ENCODE measurements around the gene INO80B. TPM values are rescaled to one million over a fixed set of nuclear protein-coding genes. Genes with fewer than 3 reads are reported as not detected.

The INO80B gene
- total RNA-seq, 1 donor, result 11.7 TPM

DNA sequence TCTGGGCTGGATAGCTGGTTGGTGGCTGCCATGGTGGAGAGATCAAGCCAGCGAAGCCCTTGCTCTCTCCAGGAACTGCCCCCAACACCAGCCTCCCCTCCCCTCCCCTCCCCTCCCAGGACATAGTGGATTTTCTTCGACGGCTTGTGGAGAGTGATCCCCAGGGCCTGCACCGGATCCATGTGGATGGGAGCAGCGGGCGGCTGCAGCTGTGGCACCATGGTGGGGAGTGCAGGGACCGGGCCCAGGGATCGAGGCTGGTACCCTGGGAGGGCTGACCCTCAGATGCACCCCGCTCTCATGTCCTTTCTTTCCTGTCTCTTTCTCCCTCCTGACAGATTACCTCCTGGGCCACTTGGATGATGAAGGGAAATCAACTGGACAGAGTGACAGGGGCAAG, 35.0 kb downstream of the INO80B start:
- no peak for DNase-seq (ENCODE audit: low read depth)
- no peak overlapping the region for H3K4me3 ChIP-seq (ENCODE audit: low read depth, low read length)
- no peak for TF ChIP-seq CTCF (IDR thresholded peaks at IDR 0.05; ENCODE audit: insufficient read depth, low read depth, low read length)

- no peak for TF ChIP-seq CTCF (IDR thresholded peaks at IDR 0.05; ENCODE audit: insufficient read depth, low read depth, low read length)
- no peak overlapping the region for H3K4me3 ChIP-seq (ENCODE audit: low read depth, low read length)
- no peak for DNase-seq (ENCODE audit: low read depth)
Observed at GRCh38 chr2:74491648-74492544, 37.0 kb downstream of the INO80B start.

DNA sequence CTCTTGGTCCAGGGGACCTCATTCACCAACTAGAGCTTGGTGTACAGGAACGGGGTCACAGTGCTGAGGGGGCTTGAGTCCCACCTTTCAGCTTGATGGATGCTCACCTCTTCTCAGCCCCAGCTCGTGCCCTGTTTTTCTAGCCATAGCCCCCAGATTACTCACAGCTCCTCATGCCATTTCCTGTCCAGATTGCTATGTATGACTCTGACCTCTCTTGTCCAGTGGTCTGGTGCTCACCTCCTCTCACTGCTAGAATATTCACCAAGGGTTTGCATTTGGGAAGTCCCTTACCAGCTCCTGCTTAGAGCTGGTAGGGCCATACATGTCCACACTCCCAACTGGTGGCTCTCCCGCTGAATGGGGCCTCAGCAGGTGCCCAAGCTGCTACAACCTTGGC, 38.7 kb downstream of the INO80B start:
- no peak overlapping the region for H3K4me3 ChIP-seq (ENCODE audit: low read depth, low read length)
- no peak for TF ChIP-seq CTCF (IDR thresholded peaks at IDR 0.05; ENCODE audit: insufficient read depth, low read depth, low read length)
- DNase-seq (ENCODE audit: low read depth), result no peak

DNA sequence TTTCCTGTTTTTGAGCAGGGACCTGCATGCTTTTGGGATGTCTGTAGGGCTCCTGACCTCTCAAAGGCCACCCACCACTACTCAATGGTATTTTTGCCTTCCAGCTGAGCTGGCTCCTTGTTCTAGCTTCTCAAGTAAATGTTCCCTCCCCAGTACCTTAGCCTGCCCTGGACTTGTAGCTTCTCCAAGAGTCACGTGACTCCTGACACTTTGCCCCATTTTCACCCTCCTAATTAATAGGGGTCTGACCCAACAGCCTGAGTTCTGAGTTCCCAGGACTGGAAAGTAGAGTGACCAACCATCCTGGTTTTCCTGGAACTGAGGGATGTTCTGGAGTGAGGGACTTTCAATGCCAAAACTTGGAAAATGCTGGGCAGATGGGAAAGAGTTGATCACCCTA, 40.6 kb downstream of the INO80B start:
- TF ChIP-seq CTCF (IDR thresholded peaks at IDR 0.05; ENCODE audit: insufficient read depth, low read depth, low read length), result no peak
- no peak overlapping the region for H3K4me3 ChIP-seq (ENCODE audit: low read depth, low read length)
- DNase-seq (ENCODE audit: low read depth), result no peak

- DNase-seq (ENCODE audit: low read depth), result no peak
- H3K4me3 ChIP-seq (ENCODE audit: low read depth, low read length), result no peak overlapping the region
- TF ChIP-seq CTCF (IDR thresholded peaks at IDR 0.05; ENCODE audit: insufficient read depth, low read depth, low read length), result no peak
Observed at GRCh38 chr2:74496997-74497776, 42.3 kb downstream of the INO80B start.

DNA sequence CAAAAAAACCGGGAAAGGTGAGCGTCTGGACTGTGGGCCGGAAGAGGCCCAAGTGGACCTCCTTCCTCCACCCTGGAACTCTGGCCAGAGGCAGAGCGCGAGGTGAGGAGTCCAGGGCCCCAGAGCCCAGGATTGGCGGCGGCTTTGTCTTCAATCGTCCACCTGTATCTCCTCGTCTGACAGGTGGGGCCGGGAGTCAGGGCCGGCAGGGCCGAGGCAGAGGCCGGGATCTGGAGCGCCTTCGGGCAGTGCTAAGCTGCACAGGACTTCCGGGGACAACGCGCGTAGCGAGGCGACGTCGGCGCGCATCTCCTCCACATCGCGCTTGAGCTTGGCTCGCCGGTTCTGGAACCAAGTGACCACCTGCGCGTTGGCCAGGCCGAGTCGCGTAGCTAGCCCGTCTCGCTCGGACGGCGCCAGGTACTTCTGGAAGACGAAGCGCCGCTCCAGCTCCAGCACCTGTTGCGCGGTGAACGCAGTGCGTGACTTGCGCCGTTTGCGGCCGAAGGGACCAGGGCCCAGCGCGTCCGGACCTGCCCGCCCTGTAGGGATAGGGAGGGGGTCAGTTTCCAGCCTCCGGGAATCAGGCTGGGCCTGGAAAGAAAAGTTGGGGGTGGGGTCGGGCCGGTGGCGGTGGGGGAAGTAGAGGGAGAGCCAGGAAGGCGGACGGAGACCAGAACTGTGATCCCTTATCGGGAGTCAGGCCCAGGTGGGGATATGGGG, 43.1 kb downstream of the INO80B start:
- H3K4me3 ChIP-seq (ENCODE audit: low read depth, low read length), result peak overlapping the region; percentile 57
- no peak for TF ChIP-seq CTCF (IDR thresholded peaks at IDR 0.05; ENCODE audit: insufficient read depth, low read depth, low read length)
- DNase-seq (ENCODE audit: low read depth), result no peak
